Thyroid gland (tissue), 4 donors: ENCODE results near the gene GALNT9. TPM values are rescaled to one million over a fixed set of nuclear protein-coding genes. Genes with fewer than 3 reads are reported as not detected.
"Not testable (repeated sequence)": the region's sequence is repeated elsewhere in the genome, so short reads cannot be mapped to it uniquely, and the experiment has no call there.

Experiments used
- DNase-seq, 2 donors: peaks; one replicate each; pipeline ENCODE4 v3.0.0-alpha.2; 2019
- H3K27ac ChIP-seq, 3 donors: fragments of 200-600 bp; sonication (generic); 1 replicate in 2 of 3; 2 replicates in 1 of 3; pipeline ENCODE4 v1.5.1; 2016 to 2019; ENCODE audit warnings: mild to moderate bottlenecking in 1 of 3, moderate library complexity in 1 of 3
- H3K27me3 ChIP-seq: fragments of 200-600 bp; sonication (generic); one replicate; pipeline ENCODE4 v1.5.1; 2019
- H3K36me3 ChIP-seq, 2 donors: fragments of 200-600 bp; sonication (generic); one replicate each; pipeline ENCODE4 v1.5.1; 2016 to 2019
- H3K4me1 ChIP-seq, 2 donors: fragments of 200-600 bp; sonication (generic); one replicate each; pipeline ENCODE4 v1.5.1; 2017 to 2019
- H3K4me3 ChIP-seq, 3 donors: fragments of 200-600 bp; sonication (generic); replicated peaks in 1 of 3; 1 replicate in 2 of 3; 2 replicates in 1 of 3; pipeline ENCODE4 v1.5.1; 2016; ENCODE audit warnings: mild to moderate bottlenecking in 1 of 3
- H3K9me3 ChIP-seq: fragments of 200-600 bp; sonication (generic); one replicate; pipeline ENCODE4 v1.5.1; 2017
- POLR2A ChIP-seq, 2 donors: fragments of 450-650 bp; IDR thresholded peaks; one replicate each; pipeline ENCODE4 v1.6.1; 2017; ENCODE audit warnings: antibody characterized with exemption in 2 of 2, mild to moderate bottlenecking in 2 of 2, moderate library complexity in 1 of 2
- WGBS, 2 donors: methylation state at CpG; one replicate each; pipeline ENCODE4 v1.1.5; 2017; 5-methylcytosine and 5-hydroxymethylcytosine counted together
- intact Hi-C: fragments of 100-400 bp; cut with DNase I; formaldehyde crosslinking; loops from one replicate; pipeline ENCODE4 v1.15.1; 2023
- total RNA-seq, 4 donors: library from RNA; depleted of rRNA; stranded (reverse); fragments of >200 nt; gene quantifications; one replicate each; pipeline ENCODE4 v1.2.3, GENCODE V29; 2016
- TF ChIP-seq, protein P1 (sequence below), 6 experiments: fragments of 200-600 bp in 3 of 6; fragments of 450-650 bp in 3 of 6; sonication (generic) in 3 of 6; IDR thresholded peaks; one replicate each; pipeline ENCODE4 v1.5.1; 2016 to 2019; ENCODE audit warnings: antibody characterized with exemption in 6 of 6, mild to moderate bottlenecking in 2 of 6, inconsistent platforms in 1 of 6, moderate library complexity in 1 of 6

The GALNT9 gene
- total RNA-seq, 4 donors from 2014 or later, result 2.2 to 29.2 (median 15.9) TPM

DNA sequence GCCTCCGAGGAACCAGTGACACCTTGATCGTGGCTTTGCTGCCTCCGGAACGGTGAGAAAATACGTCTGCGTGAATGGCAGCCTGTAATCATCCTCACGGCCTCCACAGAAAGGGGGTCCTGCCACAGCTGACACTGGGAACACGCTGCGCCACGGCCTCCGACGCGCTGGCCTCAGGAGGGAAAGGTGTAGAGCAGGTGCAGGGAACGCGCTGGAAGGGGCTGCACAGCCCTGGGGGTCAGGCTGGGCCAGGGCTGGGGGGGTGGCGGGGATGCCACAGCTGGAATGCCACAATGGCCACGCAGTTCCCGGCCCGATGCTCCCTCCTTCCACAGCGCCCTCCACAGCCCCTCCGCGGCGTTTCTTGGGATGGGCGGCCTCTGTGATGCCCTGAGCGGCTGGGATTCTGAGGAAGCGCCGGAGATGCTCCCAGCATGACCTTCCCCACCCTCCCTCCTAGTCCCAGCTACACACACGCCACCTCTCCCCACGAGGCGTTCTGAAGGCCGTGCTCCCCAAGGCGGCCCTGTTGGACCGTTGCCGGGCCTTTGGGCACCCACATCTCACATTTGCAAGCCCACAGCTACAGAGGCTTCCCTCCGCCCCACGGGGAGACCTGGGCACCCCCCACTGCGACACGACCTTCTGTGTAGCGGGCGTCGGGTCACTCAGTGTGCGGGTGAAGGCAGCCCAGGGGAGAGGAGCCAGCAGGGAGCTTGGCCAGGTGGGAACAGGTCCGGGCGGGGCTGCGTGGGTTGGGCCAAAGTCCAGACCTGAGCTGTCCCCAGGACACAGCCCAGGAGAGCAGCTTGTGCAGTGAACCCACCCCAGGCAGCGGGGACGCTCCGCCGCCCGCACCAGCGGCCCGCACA lies 31.8 kb upstream of the GALNT9 start:
- no peaks in the 10 kb centered on the region for H3K9me3 ChIP-seq
- 85 to 91% methylated on average over 27 to 34 of the region's 52 CpGs for WGBS, 2 donors
- H3K4me3 ChIP-seq, result no peak overlapping the region
- H3K36me3 ChIP-seq, result no peaks in the 10 kb centered on the region
- no peak for DNase-seq
- TF ChIP-seq, protein P1, sequence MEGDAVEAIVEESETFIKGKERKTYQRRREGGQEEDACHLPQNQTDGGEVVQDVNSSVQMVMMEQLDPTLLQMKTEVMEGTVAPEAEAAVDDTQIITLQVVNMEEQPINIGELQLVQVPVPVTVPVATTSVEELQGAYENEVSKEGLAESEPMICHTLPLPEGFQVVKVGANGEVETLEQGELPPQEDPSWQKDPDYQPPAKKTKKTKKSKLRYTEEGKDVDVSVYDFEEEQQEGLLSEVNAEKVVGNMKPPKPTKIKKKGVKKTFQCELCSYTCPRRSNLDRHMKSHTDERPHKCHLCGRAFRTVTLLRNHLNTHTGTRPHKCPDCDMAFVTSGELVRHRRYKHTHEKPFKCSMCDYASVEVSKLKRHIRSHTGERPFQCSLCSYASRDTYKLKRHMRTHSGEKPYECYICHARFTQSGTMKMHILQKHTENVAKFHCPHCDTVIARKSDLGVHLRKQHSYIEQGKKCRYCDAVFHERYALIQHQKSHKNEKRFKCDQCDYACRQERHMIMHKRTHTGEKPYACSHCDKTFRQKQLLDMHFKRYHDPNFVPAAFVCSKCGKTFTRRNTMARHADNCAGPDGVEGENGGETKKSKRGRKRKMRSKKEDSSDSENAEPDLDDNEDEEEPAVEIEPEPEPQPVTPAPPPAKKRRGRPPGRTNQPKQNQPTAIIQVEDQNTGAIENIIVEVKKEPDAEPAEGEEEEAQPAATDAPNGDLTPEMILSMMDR (IDR thresholded peaks at IDR 0.05), result no peak
- TF ChIP-seq POLR2A (IDR thresholded peaks at IDR 0.05), result no peak
- intact Hi-C loops, result no loop called here
- H3K27ac ChIP-seq, result no peak overlapping the region
- peaks cover 0 to 1% of the 10 kb centered on the region in 2 donors for H3K4me1 ChIP-seq
- H3K27me3 ChIP-seq, result no peaks in the 10 kb centered on the region

DNA sequence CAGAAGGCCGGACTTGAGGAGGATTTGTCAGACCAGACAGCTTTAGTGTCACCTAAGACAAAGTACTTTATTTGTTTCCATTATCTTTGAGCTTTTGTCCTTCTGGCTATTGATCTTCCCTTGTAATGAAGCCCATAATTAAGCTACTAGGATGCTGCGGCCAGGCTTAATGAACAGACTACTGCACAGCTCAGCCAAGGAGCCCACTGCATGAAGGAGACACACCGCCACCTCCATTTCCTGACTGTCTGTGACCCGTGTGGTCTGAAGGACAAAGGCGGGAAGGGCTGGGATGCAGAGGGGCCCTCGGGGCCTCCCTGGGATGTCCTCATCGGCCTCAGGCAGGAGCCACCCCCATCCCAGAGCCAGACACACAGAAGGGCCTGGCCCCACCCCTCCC lies 31.0 kb upstream of the GALNT9 start:
- Histone ChIP-seq H3K4me3 (no peak overlapping the region), H3K9me3 (no peaks in the 10 kb centered on the region), H3K27ac (no peak overlapping the region), H3K27me3 (no peaks in the 10 kb centered on the region), H3K36me3 (no peaks in the 10 kb centered on the region), H3K4me1 (no peaks in the 10 kb centered on the region)
- TF ChIP-seq, protein P1 (IDR thresholded peaks at IDR 0.05), result no peak
- TF ChIP-seq POLR2A (IDR thresholded peaks at IDR 0.05), result no peak
- no peak for DNase-seq
- 71 to 96% methylated on average over 5 to 7 of the region's 7 CpGs for WGBS, 2 donors
- intact Hi-C loops, result no loop called here

DNA sequence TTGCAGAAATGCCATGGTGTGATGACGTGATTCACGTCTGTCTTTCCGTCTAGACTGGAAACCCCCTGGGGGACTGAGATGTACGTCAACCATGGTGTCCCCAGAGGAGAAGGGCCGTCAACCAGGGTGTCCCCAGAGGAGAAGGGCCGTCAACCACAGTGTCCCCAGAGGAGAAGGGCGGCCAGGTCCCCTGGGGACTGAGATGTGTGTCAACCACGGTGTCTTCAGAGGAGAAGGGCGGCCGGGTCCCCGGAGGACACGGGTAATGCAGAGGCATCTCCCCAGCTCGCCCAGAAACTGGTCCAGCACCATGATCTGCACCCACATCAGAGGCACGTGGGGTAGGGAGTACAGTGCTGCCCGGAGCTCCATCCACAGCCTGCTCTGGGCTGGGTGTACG lies 30.6 kb upstream of the GALNT9 start:
- Histone ChIP-seq H3K27ac (no peak overlapping the region), H3K36me3 (no peaks in the 10 kb centered on the region), H3K9me3 (no peaks in the 10 kb centered on the region), H3K4me1 (no peaks in the 10 kb centered on the region), H3K27me3 (no peaks in the 10 kb centered on the region), H3K4me3 (no peak overlapping the region)
- 85 to 89% methylated on average over 16 of the region's 16 CpGs for WGBS, 2 donors
- TF ChIP-seq POLR2A (IDR thresholded peaks at IDR 0.05), result no peak
- TF ChIP-seq, protein P1 (IDR thresholded peaks at IDR 0.05), result no peak
- no peak for DNase-seq
- intact Hi-C loops, result no loop called here

DNA sequence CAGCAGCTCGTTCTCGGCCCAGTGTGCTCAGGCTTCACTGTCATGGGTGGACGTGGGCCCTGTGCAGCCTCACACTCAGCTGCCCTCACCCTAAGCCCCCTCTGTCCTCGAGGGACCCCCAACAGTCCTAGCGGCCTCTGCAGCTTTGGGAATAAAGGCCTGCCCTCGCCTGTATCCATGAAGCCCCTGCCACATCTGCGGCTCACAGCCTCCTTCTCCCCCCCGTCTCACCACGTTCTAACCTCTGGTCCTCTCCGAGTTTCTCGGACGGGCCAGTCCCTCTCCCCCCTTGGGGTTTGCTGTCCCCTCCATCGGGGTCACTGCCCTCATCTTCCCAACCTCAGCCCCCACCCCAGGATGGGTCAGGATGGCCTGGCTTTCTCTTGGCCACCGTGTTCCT lies 30.2 kb upstream of the GALNT9 start:
- no peaks in the 10 kb centered on the region for H3K4me1 ChIP-seq
- TF ChIP-seq, protein P1 (IDR thresholded peaks at IDR 0.05), result no peak
- TF ChIP-seq POLR2A (IDR thresholded peaks at IDR 0.05), result no peak
- intact Hi-C loops, result no loop called here
- 91 to 92% methylated on average over 11 to 12 of the region's 14 CpGs for WGBS, 2 donors
- DNase-seq, result no peak
- no peak overlapping the region for H3K4me3 ChIP-seq
- no peaks in the 10 kb centered on the region for H3K27me3 ChIP-seq
- H3K9me3 ChIP-seq, result no peaks in the 10 kb centered on the region
- H3K36me3 ChIP-seq, result no peaks in the 10 kb centered on the region
- no peak overlapping the region for H3K27ac ChIP-seq

DNA sequence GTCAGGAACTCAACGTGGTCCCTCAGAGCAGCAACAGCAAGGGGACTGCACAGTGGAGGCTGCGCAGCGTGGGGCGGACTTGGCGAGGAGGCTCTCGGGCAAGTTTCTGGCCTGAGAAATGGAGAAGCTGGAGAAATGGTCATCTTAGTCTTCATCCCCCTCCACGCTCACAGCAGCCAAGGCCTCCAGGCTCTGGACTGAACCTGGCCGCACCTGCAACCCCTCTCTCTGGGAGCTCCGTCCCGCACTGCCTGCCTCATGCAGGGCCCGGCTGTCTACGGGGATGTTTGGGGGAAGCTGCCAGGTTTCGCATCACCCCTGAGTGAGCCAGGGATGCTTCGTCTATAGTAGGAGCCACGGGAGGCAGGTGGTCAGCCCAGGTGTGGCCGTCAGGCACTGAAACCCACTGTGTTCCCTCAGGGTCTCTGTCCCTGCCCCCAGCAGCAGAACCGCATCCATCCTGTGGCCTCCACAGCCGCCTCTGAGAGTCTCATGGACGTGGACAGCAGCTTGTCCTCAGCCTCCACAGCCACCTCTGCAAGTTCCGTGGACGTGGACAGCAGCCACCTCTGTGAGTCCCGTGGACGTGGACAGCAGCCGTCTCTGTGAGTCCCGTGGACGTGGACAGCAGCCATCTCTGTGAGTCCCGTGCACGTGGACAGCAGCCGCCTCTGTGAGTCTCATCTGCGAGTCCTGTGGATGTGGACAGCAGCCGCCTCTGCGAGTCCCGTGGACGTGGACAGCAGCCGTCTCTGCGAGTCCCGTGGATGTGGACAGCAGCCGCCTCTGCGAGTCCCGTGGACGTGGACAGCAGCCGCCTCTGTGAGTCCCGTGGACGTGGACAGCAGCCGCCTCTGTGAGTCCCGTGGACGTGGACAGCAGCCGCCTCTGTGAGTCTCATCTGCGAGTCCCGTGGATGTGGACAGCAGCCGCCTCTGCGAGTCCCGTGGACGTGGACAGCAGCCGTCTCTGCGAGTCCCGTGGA lies 29.1 kb upstream of the GALNT9 start:
- 87 to 95% methylated on average over 4 to 6 of the region's 57 CpGs for WGBS, 2 donors
- DNase-seq, H3K36me3 ChIP-seq, H3K27ac ChIP-seq, H3K9me3 ChIP-seq, H3K4me3 ChIP-seq, intact Hi-C loops, H3K27me3 ChIP-seq, H3K4me1 ChIP-seq: not testable (repeated sequence)
